CD4-positive, alpha-beta memory T cell (primary cell): ENCODE results near the gene TTI1. TPM values are rescaled to one million over a fixed set of nuclear protein-coding genes. Genes with fewer than 3 reads are reported as not detected.

Experiments
- CTCF ChIA-PET: fragments of 350-600 bp; sonication (Branson Sonifier 250); formaldehyde crosslinking; loops from one replicate; lab custom pipeline; 2021; ENCODE audit warnings: inconsistent platforms; ENCODE audit not compliant: partially characterized antibody; lab: Charles Lee
- POLR2A ChIA-PET: fragments of 350-600 bp; sonication (Branson Sonifier 250); formaldehyde crosslinking; loops from one replicate; lab custom pipeline; 2021; ENCODE audit not compliant: partially characterized antibody; lab: Charles Lee
- DNase-seq, 5 donors: peaks; one replicate each; pipeline versions ENCODE4 v3.0.0 to v3.0.0-alpha.2; 2020 to 2022; ENCODE audit warnings: mixed read lengths in 1 of 5
- H3K27ac ChIP-seq: one replicate; pipeline ENCODE4 v1.7.0; 2013; ENCODE audit warnings: low read depth, low read length
- H3K27me3 ChIP-seq: 2 replicates; pipeline ENCODE4 v1.7.0; 2013; ENCODE audit warnings: mild to moderate bottlenecking, low read length, moderate library complexity; ENCODE audit not compliant: insufficient read depth
- H3K36me3 ChIP-seq: 2 replicates; pipeline ENCODE4 v1.7.0; 2013; ENCODE audit warnings: mild to moderate bottlenecking, low read length, moderate library complexity; ENCODE audit not compliant: insufficient read depth
- H3K4me1 ChIP-seq: 2 replicates; pipeline ENCODE4 v1.7.0; 2013; ENCODE audit warnings: mild to moderate bottlenecking, low read length, moderate library complexity; ENCODE audit not compliant: insufficient read depth
- H3K4me3 ChIP-seq, 2 donors: one replicate each; pipeline ENCODE4 v1.7.0; 2013; ENCODE audit warnings: low read length in 2 of 2, mild to moderate bottlenecking in 1 of 2
- H3K9me3 ChIP-seq, 2 donors: one replicate each; pipeline ENCODE4 v1.7.0; 2013; ENCODE audit warnings: low read length in 2 of 2, control low read depth in 1 of 2; ENCODE audit not compliant: control insufficient read depth in 1 of 2
- H3K27ac Mint-ChIP-seq, 7 donors: one replicate each; pipeline ENCODE4 v1.8.0; 2020 to 2021; ENCODE audit warnings: mixed read lengths in 7 of 7, mild to moderate bottlenecking in 6 of 7, inconsistent platforms in 3 of 7, moderate library complexity in 3 of 7
- H3K27me3 Mint-ChIP-seq, 2 donors: one replicate each; pipeline ENCODE4 v1.8.0; 2020 to 2021; ENCODE audit warnings: mixed read lengths in 2 of 2
- H3K36me3 Mint-ChIP-seq, 2 donors: one replicate each; pipeline ENCODE4 v1.8.0; 2020 to 2021; ENCODE audit warnings: mixed read lengths in 2 of 2, inconsistent platforms in 1 of 2, mild to moderate bottlenecking in 1 of 2
- H3K4me1 Mint-ChIP-seq, 4 donors: one replicate each; pipeline ENCODE4 v1.8.0; 2020 to 2021; ENCODE audit warnings: mixed read lengths in 4 of 4, mild to moderate bottlenecking in 1 of 4
- H3K4me3 Mint-ChIP-seq, 8 donors: one replicate each; pipeline ENCODE4 v1.8.0; 2020 to 2021; ENCODE audit warnings: mixed read lengths in 8 of 8, mild to moderate bottlenecking in 7 of 8, moderate library complexity in 6 of 8, inconsistent platforms in 3 of 8
- H3K9me3 Mint-ChIP-seq, 8 donors: one replicate each; pipeline ENCODE4 v1.8.0; 2020 to 2021; ENCODE audit warnings: mixed read lengths in 8 of 8, mild to moderate bottlenecking in 5 of 8, inconsistent platforms in 3 of 8, moderate library complexity in 1 of 8
- intact Hi-C: fragments of 100-400 bp; cut with micrococcal nuclease; formaldehyde crosslinking; loops from one replicate; pipeline ENCODE4 v1.15.1; 2023
- polyA plus RNA-seq, 2 donors: library from polyadenylated mRNA; unstranded; fragments of 300-500 nt; fragmentation: Illumina TruSeq; gene quantifications; one replicate each; pipeline ENCODE4 v1.2.3, GENCODE V29; 2021
- total RNA-seq, 2 experiments: library from RNA; stranded (reverse); gene quantifications; one replicate each; pipeline ENCODE4 v1.2.3, GENCODE V29; 2021

The TTI1 gene
- total and polyA plus RNA-seq, 4 experiments from 2014 or later = 13.0 to 26.6 (median 22.9) TPM

DNA sequence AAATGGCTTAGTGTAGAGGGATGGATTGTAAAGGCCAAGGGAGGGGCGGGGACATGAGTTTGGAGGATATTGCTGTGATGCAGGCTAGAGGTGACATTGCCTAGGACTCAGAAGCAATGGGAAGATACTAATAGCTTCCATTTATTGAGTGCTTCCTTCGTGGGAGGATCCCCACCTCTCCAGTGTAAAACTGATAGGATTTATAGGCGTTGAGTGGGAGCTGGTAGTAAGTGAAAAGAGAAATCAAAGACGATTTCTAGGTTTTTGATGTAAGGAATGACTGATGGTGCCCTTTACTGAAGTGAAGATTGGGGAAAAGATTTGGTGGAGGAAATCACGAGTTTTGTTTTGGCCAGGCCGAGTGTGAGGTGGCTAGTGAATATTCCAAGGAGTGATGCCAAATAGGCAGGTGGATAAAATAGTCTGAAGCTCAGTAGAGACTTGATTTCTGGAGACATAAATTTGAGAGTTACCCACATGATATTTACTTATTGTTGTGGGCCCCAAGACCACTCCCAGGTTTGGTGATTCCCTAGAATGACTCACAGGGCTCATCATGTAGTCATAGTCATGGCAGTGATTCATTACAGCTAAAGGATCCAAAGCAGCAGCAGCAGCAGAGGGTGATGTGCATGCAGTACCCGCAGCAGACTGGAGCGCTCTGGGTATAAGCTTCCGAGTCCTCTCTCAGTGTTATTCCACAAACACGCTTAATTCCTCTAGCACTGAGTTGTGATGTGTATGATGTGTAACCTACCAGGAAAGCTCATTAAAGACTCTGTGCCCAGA lies 10.4 kb upstream of the TTI1 start:
- Mint-ChIP-seq H3K9me3 (no peaks in the 10 kb centered on the region), H3K4me3 (no peak overlapping the region), H3K27ac (peak overlapping the region in 3 of 7 donors; percentile 50 to 77 (median 53)), H3K4me1 (peaks cover 21 to 50% (median 30%) of the 10 kb centered on the region in 4 donors), H3K36me3 (peaks cover 29 to 72% of the 10 kb centered on the region in 2 donors), H3K27me3 (no peaks in the 10 kb centered on the region)
- H3K4me3 ChIP-seq = no peak overlapping the region
- POLR2A ChIA-PET = interaction anchor here (1.1 kb wide), 1 partner anchor 10 kb away, joined by 4 read pairs; the partner anchor contains the start of genes RPRD1B and TTI1
- no peaks in the 10 kb centered on the region for H3K4me1 ChIP-seq
- H3K27me3 ChIP-seq = no peaks in the 10 kb centered on the region
- CTCF ChIA-PET = interaction anchor here (0.7 to 1.9 kb wide), 4 partner anchors 11 to 940 kb away, joined by 3 to 8 read pairs (median 4); partner anchors contain the start of gene TTI1
- intact Hi-C loops = no loop called here
- peaks cover 37% of the 10 kb centered on the region for H3K36me3 ChIP-seq
- H3K9me3 ChIP-seq = no peaks in the 10 kb centered on the region
- no peak overlapping the region for H3K27ac ChIP-seq
- no peak for DNase-seq

- no peaks in the 10 kb centered on the region for H3K27me3 Mint-ChIP-seq
- ChIA-PET POLR2A (no interaction called here), CTCF (no interaction called here)
- peaks cover 37% of the 10 kb centered on the region for H3K36me3 ChIP-seq
- no peaks in the 10 kb centered on the region for H3K27me3 ChIP-seq
- peaks cover 33 to 59% (median 37%) of the 10 kb centered on the region in 4 donors for H3K4me1 Mint-ChIP-seq
- peaks cover 28% of the 10 kb centered on the region for H3K4me1 ChIP-seq
- peak overlapping the region in 2 of 7 donors; percentile 26 to 80 for H3K27ac Mint-ChIP-seq
- no peak for DNase-seq
- intact Hi-C loops = no loop called here
- no peaks in the 10 kb centered on the region for H3K9me3 Mint-ChIP-seq
- H3K36me3 Mint-ChIP-seq = peaks cover 31 to 66% of the 10 kb centered on the region in 2 donors
- H3K4me3 ChIP-seq = no peak overlapping the region
- H3K4me3 Mint-ChIP-seq = no peak overlapping the region
- no peaks in the 10 kb centered on the region for H3K9me3 ChIP-seq
- H3K27ac ChIP-seq = no peak overlapping the region
Observed at GRCh38 chr20:38040276-38040675, 7.0 kb upstream of the TTI1 start.

GRCh38 chr20:38036366-38036765 lies 3.1 kb upstream of the TTI1 start:
- Histone ChIP-seq H3K27ac (no peak overlapping the region), H3K4me3 (no peak overlapping the region), H3K36me3 (peaks cover 7% of the 10 kb centered on the region), H3K9me3 (no peaks in the 10 kb centered on the region), H3K27me3 (no peaks in the 10 kb centered on the region), H3K4me1 (peaks cover 54% of the 10 kb centered on the region)
- peaks cover 7 to 56% of the 10 kb centered on the region in 2 donors for H3K36me3 Mint-ChIP-seq
- DNase-seq = no peak
- no peaks in the 10 kb centered on the region for H3K27me3 Mint-ChIP-seq
- H3K4me1 Mint-ChIP-seq = peaks cover 36 to 75% (median 46%) of the 10 kb centered on the region in 4 donors
- H3K9me3 Mint-ChIP-seq = no peaks in the 10 kb centered on the region
- ChIA-PET POLR2A (no interaction called here), CTCF (interaction anchor here (1.5 kb wide), 1 partner anchor 17 kb away, joined by 3 read pairs; no protein-coding TSS in a partner anchor)
- intact Hi-C loops = loop anchor here (10.0 kb wide), 1 partner anchor 408 kb away; no protein-coding TSS in a partner anchor
- H3K4me3 Mint-ChIP-seq = peak overlapping the region in 2 of 8 donors; percentile 28 to 65
- peak overlapping the region in 1 of 7 donors; percentile 64 for H3K27ac Mint-ChIP-seq

GRCh38 chr20:38034961-38035360 lies 1.7 kb upstream of the TTI1 start:
- peak overlapping the region; percentile 74 to 96 for H3K4me3 ChIP-seq
- Mint-ChIP-seq H3K4me3 (peak overlapping the region; percentile 95 to 100 (median 98)), H3K4me1 (peaks cover 43 to 76% (median 54%) of the 10 kb centered on the region in 4 donors), H3K27me3 (no peaks in the 10 kb centered on the region), H3K27ac (peak overlapping the region; percentile 77 to 100 (median 99)), H3K36me3 (peaks cover 5 to 44% of the 10 kb centered on the region in 2 donors), H3K9me3 (no peaks in the 10 kb centered on the region)
- DNase-seq = no peak
- no peaks in the 10 kb centered on the region for H3K9me3 ChIP-seq
- intact Hi-C loops = loop anchor here (10.0 kb wide), 1 partner anchor 410 kb away; no protein-coding TSS in a partner anchor
- peak overlapping the region; percentile 97 for H3K27ac ChIP-seq
- ChIA-PET CTCF (no interaction called here), POLR2A (no interaction called here)
- H3K36me3 ChIP-seq = peaks cover 3% of the 10 kb centered on the region
- no peaks in the 10 kb centered on the region for H3K27me3 ChIP-seq
- H3K4me1 ChIP-seq = peaks cover 66% of the 10 kb centered on the region

DNA sequence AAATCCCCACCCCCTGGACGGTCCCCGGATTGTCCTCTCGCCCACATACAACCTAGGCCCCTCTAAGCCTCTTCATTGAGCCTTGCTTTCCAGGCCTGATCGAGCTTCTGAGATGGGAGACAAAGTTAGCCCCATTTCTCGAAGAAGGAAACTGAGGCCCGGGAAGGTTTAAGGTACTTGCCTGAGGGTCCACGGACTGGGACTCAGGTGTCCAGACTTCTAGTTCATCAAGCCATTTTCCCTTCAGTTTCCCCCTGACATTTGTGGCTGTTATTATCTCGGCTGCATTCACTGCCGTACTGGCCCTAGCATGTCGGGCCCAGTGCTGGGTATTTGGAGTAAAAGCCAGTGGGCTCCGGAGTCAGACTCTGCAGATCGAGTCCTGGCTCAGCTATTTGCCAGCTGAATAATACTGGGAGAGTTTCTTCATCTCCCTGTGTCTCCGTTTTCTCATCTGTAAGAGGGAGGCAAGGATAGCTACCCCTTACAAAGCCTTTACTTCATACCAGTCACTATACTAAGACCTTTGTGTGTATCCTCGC lies 923 bp upstream of the TTI1 start:
- DNase-seq = no peak
- H3K36me3 Mint-ChIP-seq = peaks cover 10 to 41% of the 10 kb centered on the region in 2 donors
- CTCF ChIA-PET = interaction anchor here (0.7 to 1.3 kb wide), 2 partner anchors 22 to 23 kb away, joined by 3 read pairs; no protein-coding TSS in a partner anchor

DNA sequence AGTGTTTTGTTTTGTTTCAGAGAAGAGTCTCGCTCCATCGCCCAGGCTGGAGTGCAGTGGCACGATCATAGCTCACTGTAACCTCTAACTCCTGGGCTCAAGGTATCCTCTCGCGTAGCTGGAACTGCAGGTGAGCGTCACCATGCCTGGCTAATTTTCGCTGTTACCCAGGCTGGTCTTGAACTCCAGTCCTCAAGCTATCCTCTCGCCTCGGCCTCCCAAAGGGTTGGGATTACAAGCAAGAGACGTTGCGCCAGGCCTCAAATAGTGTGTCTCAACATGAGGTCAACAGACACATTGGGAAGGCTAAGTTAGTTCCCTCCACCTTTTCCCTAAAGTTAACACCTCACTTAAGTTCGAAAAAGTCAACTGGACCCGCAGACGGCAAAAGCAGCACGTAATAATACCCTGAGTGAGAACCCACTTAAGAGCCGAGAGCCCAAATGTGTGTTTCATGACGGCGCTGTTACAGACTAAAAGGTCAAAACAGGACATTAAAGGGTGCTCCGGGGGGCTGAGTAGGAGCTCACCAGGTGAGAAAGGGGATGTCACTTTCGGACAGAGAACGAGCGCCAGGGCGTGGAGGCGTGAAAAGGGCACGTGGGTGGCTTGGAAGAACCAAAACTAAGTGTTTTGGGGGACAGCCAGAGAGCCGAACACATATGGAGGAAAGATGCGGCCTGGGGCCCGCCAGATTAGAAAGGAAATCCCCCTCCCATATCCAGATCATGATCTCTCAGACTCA lies 499 bp downstream of the TTI1 start:
- Histone ChIP-seq H3K27ac (peak overlapping the region; percentile 97), H3K36me3 (no peaks in the 10 kb centered on the region), H3K27me3 (no peaks in the 10 kb centered on the region), H3K9me3 (no peaks in the 10 kb centered on the region), H3K4me1 (peaks cover 71% of the 10 kb centered on the region), H3K4me3 (peak overlapping the region; percentile 74 to 96)
- H3K27ac Mint-ChIP-seq = peak overlapping the region; percentile 99 to 100 (median 99)
- no peaks in the 10 kb centered on the region for H3K9me3 Mint-ChIP-seq
- H3K4me3 Mint-ChIP-seq = peak overlapping the region; percentile 95 to 100 (median 98)
- H3K36me3 Mint-ChIP-seq = peaks cover 19 to 40% of the 10 kb centered on the region in 2 donors
- no peaks in the 10 kb centered on the region for H3K27me3 Mint-ChIP-seq
- intact Hi-C loops = loop anchor here (10.0 kb wide), 1 partner anchor 412 kb away; no protein-coding TSS in a partner anchor
- ChIA-PET POLR2A (interaction anchor here (0.9 to 1.9 kb wide), 7 partner anchors 10 to 505 kb away, joined by 3 to 5 read pairs (median 3); partner anchors contain the start of genes BLCAP and RALGAPB), CTCF (interaction anchor here (0.7 to 1.3 kb wide), 3 partner anchors 11 to 23 kb away, joined by 3 to 5 read pairs (median 4); no protein-coding TSS in a partner anchor)
- H3K4me1 Mint-ChIP-seq = peaks cover 59 to 92% (median 70%) of the 10 kb centered on the region in 4 donors
- DNase-seq = no peak

More for the DNA sequence above, 923 bp upstream of the TTI1 start:
- peaks cover 48 to 80% (median 59%) of the 10 kb centered on the region in 4 donors for H3K4me1 Mint-ChIP-seq
- no peaks in the 10 kb centered on the region for H3K36me3 ChIP-seq
- no peaks in the 10 kb centered on the region for H3K9me3 ChIP-seq
- H3K4me3 ChIP-seq = peak overlapping the region; percentile 74 to 96
- H3K4me1 ChIP-seq = peaks cover 73% of the 10 kb centered on the region
- H3K4me3 Mint-ChIP-seq = peak overlapping the region; percentile 95 to 100 (median 98)
- H3K27me3 ChIP-seq = no peaks in the 10 kb centered on the region
- H3K27me3 Mint-ChIP-seq = no peaks in the 10 kb centered on the region
- H3K27ac Mint-ChIP-seq = peak overlapping the region; percentile 99 to 100 (median 99)
- no peaks in the 10 kb centered on the region for H3K9me3 Mint-ChIP-seq
- intact Hi-C loops = loop anchor here (10.0 kb wide), 1 partner anchor 411 kb away; no protein-coding TSS in a partner anchor
- peak overlapping the region; percentile 97 for H3K27ac ChIP-seq
- POLR2A ChIA-PET = interaction anchor here (0.6 to 1.9 kb wide), 6 partner anchors 9 to 438 kb away, joined by 3 to 5 read pairs (median 4); partner anchors contain the start of gene RALGAPB
